GM21576 (cell line): Measurements from ENCODE around the gene SLIT3.

ENCODE experiments used
- ATAC-seq: cut with Tn5 transposase; IDR thresholded peaks from one replicate; pipeline ENCODE4 v1.9.1; 2021; ENCODE audit warnings: mild to moderate bottlenecking, moderate library complexity; ENCODE audit not compliant: unreplicated experiment

SLIT3 gene

DNA sequence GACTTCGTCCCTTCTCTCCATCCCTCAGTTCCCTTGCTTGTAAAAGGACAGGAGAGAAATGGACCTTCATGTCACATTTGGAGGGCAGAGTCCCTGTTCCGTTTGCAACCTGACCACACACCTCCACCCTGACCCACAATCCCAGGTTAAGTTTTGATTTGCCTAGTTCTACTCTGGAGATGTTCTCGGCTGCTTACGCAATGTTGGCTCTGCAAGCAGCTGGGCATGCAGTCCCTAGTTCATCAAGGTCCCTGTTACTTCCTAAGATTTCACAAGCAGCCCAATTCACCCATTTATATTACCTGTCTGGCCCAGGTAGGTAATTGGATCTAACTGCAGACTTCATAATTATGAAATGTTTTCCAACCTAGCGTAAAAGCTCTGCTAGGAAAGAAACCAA lies 28.8 kb downstream of the SLIT3 start:
- ATAC-seq = no peak

DNA sequence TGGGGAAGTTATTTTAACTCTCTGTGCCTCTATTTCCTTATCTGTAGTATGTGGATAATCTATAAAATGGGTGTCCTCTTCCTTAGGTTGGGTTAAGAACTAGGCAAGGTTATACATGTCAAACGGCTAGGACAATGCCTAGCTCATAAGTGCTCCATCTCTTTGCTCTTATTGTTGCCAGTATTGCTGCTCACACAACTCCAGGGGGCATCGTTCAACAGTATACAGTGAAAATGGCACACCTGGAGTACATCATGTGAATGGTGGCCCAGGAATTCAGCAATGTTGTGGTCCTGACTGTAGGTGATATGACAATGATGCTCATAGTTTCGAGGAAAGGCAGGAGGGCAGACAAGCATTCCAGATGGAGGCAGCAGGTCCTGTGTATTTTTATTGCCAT lies 30.1 kb downstream of the SLIT3 start:
- no peak for ATAC-seq

DNA sequence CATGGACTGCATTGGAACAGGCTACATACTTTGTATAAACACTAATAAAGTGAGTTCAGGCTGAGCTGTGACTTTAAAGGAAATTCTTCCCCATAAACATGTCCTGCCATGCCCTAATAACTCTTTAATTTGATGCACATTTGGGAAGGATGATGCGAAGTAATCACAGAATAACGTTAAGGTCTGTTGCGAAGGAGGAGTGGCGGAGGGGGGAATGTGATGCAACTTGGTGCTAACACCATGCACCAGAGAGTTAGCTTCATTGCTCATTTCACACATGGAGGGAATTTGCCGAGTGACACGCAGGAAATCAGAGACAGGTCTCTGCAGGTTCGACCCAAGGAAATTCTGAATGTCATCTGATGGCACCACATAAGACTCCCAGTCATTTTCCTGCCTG lies 32.9 kb downstream of the SLIT3 start:
- no peak for ATAC-seq

DNA sequence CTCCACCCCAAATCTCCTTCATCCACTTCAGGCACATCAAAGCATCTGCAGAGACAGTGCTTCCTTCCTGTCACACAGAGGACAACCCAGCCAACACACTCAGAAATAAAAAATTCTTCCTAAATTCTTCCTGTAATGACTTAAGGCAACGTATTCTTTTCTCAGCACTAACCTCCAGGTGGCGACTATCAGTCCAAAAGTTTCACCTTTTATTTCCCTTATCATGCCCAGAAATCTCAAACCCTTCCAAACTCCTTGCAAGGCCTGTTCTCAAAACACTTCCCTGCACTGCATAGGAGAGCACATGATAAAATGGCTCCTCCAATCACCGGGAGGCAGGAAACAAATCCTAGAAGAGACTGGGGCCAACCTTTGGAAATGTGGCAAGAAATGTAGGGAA lies 35.1 kb downstream of the SLIT3 start:
- ATAC-seq = no peak

DNA sequence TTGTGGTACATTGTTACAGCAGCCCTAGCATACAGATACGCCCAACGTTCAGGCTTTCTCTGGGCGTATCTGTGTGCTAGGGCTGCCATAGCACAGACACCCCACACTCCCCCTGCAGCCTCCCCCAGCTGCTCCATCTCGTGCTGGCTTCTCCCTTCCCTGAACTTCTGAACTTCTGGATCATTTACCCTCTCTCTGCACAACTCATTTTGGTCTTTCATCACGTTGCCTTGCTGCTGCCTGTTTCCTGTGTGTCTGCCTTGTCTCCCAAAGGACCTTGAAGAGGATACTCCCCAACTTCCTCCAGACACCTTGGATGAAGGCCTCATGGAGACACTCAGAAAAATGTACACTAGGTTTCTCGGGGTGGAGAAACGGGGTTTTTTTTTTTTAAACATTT lies 37.3 kb downstream of the SLIT3 start:
- ATAC-seq = no peak

DNA sequence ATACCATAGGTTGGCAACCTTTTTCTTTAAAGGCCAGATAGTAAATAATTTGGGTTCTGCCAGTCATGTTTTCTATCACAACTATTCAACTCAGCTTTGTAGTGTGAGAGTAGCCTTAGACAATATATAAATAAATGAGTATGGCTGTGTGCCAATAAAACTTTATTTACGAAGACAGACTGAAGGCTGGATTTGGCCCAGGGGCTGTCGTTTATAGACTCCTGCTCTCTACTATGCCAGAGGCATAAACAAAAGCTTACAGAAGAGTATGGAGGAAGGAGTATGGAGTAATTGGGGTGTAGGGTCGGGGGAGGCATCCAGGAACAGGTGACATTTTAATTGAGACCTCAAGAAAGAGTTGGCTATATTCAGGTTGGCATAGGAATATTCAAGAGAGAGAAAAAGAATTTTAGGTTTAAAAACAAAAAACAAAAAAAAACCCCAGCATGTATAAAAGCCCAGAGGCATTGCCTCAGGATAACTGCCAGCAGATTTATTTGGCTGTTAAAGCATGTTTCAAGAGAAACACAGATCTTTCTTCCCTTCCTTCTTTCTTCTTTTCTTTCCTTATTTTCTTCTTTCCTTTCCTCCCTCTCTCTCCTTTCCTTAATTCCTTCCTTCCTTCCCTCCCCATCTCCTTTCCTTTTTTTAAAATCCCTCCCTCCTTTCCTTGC lies 39.9 kb downstream of the SLIT3 start:
- no peak for ATAC-seq

DNA sequence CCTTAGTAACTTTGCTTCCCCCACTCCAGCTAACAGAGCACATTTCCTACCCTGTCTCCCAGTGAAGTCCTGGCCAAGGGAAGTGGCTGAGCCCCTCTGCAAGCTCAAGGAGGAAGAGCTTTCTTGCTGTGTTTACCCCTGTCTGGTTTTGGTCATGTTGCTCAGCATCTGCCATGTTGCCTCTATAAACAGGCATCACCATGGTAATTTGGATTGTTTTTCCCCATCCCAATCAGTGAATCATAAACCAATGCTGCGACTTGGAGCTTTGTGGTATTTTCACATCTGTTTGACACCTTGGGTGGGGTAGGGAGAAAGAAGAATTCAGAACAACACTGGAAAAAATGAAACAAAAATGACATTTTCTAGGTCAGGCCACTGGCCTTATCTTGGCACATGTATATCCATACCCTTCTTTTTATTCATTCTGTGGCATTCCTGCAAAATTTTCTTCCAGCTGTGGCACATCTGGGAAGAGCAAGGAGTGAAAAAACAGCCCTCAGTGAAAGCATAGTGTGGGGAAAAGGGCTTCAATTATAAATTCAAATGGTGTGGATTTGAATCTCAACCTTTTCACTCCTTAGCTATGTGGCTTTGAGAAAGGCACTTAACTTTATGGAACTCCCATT lies 42.5 kb downstream of the SLIT3 start:
- no peak for ATAC-seq

DNA sequence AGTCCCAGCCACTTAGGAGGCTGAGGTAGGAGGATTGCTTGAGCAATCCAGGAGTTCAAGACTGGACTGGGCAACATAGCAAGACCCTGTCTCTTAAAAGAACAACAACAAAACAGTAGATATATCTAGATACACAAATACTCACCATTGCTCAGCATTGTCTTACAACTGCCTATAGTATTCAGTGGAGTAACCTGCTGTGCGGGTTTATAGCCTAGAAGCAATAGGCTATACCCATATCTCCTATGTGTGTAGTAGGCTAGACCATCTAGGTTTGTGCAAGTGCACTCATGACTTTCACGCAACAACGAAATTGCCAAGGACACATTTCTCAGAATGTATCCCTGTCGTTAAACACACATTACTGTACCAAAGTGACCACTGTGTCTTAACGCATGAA lies 44.7 kb downstream of the SLIT3 start:
- ATAC-seq = no peak

DNA sequence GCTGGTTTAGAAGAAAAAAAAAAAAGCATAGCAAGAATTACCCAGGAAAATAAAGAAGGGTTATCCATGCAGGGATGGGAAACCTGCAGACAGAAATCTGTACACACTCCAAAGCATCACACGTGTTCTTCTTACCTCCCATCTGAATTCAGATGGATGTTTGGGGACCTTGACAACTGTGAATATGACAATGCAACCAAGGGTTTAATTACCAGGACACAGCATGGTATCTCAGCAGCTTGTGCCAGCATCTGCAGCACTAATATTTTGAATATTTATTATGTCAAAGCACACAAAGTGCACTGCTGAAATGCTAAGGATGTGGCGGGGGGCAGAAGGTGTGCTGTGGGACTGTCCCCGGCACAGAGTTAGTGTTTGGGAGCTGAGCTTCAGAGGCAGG lies 47.9 kb downstream of the SLIT3 start:
- no peak for ATAC-seq

DNA sequence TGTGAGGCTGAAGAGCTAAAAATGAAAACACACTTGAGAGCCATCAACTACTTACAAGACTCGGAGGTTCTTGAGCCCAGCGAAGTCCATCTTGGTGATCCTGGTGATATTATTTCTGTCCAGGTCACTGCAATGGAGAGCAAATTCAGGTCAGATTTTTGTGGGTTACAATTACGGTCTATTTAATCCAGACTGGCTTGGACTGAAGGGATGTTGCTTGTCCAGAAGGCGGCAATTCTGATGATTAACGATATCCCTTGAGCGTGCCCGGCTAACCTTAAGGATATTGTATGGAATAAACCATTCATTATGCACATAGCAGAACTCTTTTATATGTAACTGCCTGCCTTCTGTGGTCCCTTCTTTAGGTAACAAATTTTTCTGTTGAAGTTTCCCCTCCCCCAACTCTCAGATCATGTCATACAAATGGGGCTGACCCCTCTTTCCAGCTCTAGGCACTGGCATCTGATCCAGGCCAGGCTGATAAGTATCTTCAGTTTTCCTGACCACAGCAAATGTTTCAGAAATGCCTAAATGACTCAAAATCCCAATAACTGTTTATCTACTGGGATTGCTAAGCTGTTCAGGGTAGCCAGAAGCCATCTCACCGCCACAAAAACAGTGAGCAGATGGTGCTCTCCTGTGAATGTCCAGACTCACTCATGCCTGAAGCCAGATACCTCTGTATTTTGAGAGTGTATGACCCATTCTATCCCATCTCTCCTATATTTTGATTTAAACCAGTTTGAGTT lies 49.4 kb downstream of the SLIT3 start:
- no peak for ATAC-seq

DNA sequence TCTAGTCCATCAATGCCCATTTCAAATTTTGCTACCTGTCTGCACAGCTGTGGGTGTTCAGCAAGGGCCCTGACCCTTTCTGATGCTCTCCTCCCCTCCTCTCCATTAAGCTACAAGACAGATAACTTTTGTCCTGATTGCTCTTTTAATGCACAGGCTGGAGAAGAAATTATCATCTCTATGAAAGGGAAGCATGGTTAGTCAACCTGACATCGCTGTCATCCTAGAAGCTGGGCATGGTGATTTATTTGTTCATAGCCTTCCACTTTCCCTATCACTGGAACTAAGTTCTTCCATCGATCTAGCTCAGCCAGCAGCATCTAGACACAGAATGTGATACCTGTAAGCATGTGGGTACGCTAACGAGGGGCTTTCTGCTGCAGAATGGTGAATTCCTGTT lies 50.1 kb downstream of the SLIT3 start:
- ATAC-seq = no peak

DNA sequence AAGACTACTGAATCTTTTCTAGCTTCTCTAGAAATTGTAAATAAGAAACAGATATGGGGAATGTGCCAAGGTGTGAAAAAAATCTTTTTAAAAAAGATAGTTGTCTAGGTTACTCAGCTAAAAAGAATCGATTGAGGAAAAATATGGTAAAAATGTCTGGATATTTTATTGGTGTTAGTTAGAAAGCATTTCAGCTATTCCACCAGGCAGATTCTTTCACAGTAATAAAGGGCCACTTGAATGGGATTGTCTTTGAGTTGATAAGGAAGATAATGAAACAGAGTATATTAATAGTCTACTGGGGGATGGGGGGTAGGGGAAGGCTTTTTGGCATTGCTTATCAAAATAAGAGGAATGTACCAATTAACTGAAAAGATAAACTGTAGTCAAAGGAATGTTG lies 51.9 kb downstream of the SLIT3 start:
- no peak for ATAC-seq

DNA sequence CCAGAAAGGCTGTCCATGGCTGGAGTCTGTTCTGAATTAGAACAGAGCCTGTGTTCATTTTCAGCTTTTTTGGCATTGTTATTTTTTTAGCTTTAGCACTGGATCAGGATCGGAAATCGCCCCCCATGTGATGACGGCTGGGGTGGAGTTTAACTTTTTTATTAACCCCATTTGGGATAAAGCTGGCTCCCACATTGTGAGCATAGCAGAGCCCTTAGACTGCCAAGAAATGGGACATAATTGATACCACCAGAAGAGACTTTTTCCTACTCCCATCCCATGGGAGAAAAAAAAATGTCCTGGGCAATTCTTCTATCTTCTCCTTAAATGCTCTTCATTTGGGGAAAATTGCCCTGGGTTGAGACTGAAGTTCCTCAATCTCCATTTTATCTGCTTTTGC lies 52.4 kb downstream of the SLIT3 start:
- no peak for ATAC-seq

DNA sequence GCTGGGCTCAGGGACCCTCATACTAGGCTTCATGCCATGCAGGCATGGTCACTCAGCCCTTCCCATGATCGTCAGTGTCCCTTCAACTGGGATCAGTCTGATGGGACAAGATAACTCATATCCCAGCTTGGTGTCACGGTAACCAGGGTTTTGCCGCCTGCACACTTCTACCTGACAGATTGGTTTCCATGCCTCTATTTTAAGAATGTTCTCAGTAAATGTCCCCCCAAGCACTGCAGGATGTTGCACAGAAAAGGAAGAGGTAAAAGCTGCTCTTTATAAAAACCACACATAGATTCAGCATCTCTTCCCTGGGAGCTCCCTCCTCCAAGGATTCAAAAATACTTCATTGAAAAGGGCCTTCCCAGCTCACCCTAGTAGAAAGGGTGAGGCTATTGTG lies 56.1 kb downstream of the SLIT3 start:
- ATAC-seq = no peak

DNA sequence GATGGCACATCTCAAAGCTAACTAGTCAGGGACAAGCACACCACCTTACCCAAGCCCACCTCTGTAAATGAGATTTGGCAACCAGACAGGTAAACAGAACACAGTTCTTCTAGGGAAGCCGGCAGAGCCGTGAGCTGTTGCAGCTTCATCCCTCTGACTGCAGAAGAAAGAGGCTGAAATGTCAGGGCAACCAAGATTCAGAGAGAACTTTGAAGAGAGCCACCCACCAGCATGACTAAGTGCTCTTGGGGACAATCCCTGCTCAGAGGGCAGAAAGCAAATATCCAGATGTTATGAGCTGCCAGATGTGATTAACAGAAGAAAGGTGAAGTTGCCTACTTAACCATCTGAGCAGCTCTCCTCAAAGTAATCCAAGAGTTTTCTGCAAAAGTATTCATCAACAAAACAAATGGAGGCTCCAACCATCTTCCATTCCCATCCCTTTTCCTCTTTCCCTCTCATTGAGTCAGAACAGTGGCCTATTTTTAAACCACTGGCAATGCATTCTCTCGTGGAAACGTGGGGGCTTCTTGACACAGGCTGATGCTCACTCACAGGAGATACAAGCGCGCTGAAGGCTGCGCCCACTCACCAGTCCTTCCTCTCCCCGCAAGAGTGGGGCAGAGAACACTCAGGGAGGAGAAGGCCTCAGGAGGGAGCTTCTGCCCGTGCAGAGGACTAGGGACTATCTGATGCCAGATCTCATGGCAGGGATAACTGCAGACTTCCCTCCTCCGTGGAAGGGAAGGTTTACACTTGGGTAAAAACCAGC lies 57.1 kb downstream of the SLIT3 start:
- no peak for ATAC-seq

DNA sequence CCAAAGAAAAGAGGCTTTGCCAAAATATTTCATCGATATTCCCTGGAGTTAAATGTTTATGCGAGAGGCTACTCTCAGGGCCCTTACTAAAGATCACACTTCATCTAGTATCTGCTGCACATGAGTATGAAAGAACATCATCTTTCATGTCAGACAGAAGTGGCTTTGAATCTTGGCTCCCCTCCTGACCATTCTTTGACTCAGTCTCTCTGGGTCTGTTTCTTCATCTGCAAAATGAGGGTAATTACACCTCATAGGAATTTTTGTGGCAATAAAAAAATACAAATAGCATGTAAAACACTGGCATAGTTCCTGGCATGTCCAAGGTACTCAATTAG lies 58.1 kb downstream of the SLIT3 start:
- ATAC-seq = no peak

DNA sequence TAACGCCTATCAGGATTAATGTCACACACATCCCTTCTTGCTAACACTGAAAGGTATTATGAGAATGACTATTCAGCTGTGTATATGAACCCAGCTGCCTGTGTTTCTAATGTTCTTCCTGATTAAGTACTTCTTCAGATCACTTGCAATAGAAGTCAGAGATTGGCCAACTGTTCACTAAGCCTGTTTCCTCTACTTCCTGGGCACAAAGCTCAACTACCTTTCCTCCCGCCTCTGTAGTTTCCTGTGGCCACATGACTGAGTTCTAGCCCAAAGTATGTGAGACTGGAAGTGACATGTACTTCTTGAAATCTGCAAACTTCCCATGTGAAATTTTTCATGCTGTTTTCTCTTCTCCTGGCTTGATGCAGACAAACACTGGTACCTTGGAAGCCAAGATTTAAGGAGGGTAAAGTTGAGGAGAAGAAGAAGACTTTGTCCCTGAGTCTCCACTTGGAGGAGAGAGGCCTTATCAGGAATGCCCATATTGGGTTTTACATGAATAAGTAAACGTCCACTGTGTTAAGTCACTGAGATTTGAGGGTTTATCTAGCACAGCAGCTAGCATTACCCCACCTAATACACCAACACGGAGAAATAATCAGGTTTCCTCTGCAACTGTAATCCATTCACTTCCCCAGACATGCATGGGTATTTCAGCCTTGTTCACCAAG lies 58.6 kb downstream of the SLIT3 start:
- ATAC-seq = no peak

DNA sequence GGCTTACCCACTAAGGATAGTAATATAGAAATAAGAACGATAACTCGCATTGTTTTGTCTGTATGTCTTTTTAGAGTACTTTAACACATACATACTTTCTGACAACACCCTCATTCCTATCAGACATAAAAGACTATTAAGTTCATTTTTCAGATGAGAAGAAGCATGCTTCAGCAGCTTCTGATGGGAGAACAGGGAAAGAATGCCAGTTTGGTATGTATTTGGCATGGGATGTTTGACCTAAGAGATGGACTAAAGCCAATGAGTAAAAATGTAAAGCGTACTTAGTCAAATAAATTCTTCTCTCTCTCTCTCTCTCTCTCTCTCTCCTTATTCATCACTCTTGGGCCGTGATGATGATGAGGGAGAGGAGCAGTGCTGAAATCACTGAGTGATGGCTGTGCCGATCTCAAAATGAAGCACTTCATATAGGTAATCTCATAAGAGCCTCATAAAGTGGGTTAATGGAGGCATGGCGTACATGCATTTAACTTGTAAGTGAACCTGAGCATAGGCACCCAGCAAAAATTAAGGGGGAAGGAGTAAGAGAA lies 71.5 kb downstream of the SLIT3 start:
- no peak for ATAC-seq

DNA sequence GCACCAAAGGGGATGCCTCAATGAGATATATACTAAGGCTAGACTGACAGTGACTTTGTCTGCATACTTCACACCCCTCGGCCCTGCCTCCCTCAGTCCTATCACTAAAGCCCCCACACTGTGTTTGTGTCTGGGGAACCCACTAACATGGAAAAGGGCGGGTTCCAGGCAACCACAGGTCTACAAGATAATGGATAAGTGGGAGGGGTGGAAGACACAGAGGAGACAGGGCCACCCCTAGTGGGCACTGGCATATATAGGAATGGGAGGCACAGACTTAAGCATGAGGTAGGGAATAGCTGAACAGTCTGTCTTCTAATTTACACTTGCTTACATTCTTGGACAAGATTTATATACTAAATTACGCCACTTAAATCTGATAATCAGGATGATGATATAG lies 74.0 kb downstream of the SLIT3 start:
- ATAC-seq = no peak

DNA sequence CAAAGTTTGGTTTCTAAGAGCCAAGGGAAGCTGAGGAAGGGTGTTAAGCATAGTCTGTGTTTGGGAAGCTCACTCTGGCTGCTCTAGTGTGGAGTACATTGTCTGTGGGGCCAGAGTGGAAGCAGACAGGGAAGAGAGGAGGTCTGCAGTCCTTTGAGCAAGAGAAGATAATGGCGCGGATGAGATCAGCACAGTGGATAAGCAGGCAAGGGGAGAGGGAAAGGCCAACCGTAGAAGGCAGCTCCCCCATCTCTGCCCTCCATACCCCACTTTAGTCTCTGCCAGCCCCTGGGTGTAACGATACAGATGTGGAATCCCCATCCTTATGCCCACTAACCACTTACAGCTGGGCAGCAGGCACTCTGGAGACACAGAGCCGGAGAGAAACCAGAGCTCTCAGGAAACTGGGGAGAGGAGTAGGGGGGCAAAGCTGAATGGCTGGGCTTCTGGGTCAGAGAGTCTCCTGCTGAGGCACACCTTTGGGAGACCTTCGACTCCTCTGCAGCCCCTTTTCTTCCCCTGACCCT lies 75.0 kb downstream of the SLIT3 start:
- no peak for ATAC-seq

DNA sequence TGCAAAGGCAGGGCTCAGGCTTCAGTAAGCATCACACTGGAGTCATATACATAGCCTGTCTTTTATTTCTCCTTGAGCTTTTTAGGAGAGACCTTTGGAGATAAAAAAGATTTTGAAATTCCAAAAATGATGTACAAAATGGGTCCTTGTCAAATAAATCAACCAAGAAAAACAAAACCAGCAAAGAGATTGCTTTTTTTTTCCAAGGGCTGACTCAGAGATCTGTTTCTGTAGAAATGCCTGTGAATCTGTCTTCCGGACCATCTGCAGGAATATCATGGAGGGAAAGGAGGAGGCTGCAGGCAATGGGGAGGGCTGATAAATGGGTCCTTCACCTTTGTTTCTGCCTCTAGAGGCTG lies 77.4 kb downstream of the SLIT3 start:
- no peak for ATAC-seq
